Kidney (tissue), 14 donors: Measurements from ENCODE around the gene DLL4. TPM values are rescaled to one million over a fixed set of nuclear protein-coding genes. Genes with fewer than 3 reads are reported as not detected.

Source experiments
- DNase-seq, 5 donors: peaks; one replicate each; pipeline ENCODE4 v3.0.0-alpha.2; 2013 to 2020
- FAIRE-seq: peaks from 2 replicates; lab custom pipeline; 2012; peaks lifted over from hg19 to GRCh38; lab: Jason Lieb, UNC
- H3K27ac ChIP-seq, 2 donors: one replicate each; pipeline ENCODE4 v1.7.0; 2013; ENCODE audit warnings: low read depth in 2 of 2, low read length in 2 of 2, inconsistent platforms in 1 of 2
- H3K27me3 ChIP-seq: one replicate; pipeline ENCODE4 v1.7.1; 2013; ENCODE audit warnings: low read length, inconsistent platforms; ENCODE audit not compliant: control insufficient read depth, insufficient read depth
- H3K36me3 ChIP-seq, 3 donors: one replicate each; pipeline versions ENCODE4 v1.7.0 to v1.7.1; 2013; ENCODE audit warnings: low read length in 3 of 3, control low read depth in 1 of 3, inconsistent platforms in 1 of 3; ENCODE audit not compliant: insufficient read depth in 3 of 3, control insufficient read depth in 2 of 3
- H3K4me1 ChIP-seq, 3 donors: one replicate each; pipeline versions ENCODE4 v1.7.0 to v1.7.1; 2013; ENCODE audit warnings: low read length in 3 of 3, inconsistent platforms in 1 of 3, low read depth in 1 of 3; ENCODE audit not compliant: control insufficient read depth in 2 of 3, insufficient read depth in 2 of 3
- H3K4me3 ChIP-seq, 3 donors: one replicate each; pipeline versions ENCODE4 v1.7.0 to v1.8.1; 2013; ENCODE audit warnings: low read length in 3 of 3, control low read depth in 1 of 3, inconsistent platforms in 1 of 3
- H3K9ac ChIP-seq, 3 donors: one replicate each; pipeline versions ENCODE4 v1.7.0 to v1.7.1; 2013; ENCODE audit warnings: low read length in 3 of 3, control low read depth in 1 of 3, inconsistent platforms in 1 of 3
- H3K9me3 ChIP-seq, 3 donors: one replicate each; pipeline versions ENCODE4 v1.7.0 to v1.7.1; 2013; ENCODE audit warnings: low read length in 3 of 3, control low read depth in 1 of 3, inconsistent platforms in 1 of 3; ENCODE audit not compliant: control insufficient read depth in 2 of 3, insufficient read depth in 1 of 3
- CTCF ChIP-seq: IDR thresholded peaks from 3 replicates; pipeline ENCODE4 v1.5.1; 2012; ENCODE audit warnings: mild to moderate bottlenecking, moderate library complexity, borderline replicate concordance; ENCODE audit not compliant: insufficient read depth; ENCODE audit errors: extremely low read depth
- intact Hi-C: fragments of 100-400 bp; cut with DNase I; formaldehyde crosslinking; loops from one replicate; pipeline ENCODE4 v1.11.1; 2022
- polyA plus RNA-seq: library from polyadenylated mRNA; stranded (reverse); fragments of 350-450 nt; fragmentation: Illumina TruSeq; extraction: RNeasy Lipid Tissue Mini Kit (QIAGEN cat#74804); gene quantifications from one replicate; pipeline ENCODE4 v1.2.3, GENCODE V29; 2014; ENCODE audit warnings: low read depth, low replicate concordance; ENCODE audit not compliant: insufficient read depth
- total RNA-seq: library from RNA; stranded (reverse); fragmentation: NEBNext Ultra II Directional; extraction: Animal tissue kit (Norgen Biotek cat#: 25700); gene quantifications from one replicate; pipeline ENCODE4 v1.2.1, GENCODE V29; 2021
- donor health status: control.
- donor health status: control.
- donor health status: control.
- donor health status: control.
- donor health status: control.
- donor health status: DM: yes; HTN: yes; CAD: no.
- donor health status: Normal renal cell carcinoma (clear cell type).

Gene DLL4
- total and polyA plus RNA-seq, 2 donors from 2014 or later, result 5.8 to 9.4 TPM

DNA sequence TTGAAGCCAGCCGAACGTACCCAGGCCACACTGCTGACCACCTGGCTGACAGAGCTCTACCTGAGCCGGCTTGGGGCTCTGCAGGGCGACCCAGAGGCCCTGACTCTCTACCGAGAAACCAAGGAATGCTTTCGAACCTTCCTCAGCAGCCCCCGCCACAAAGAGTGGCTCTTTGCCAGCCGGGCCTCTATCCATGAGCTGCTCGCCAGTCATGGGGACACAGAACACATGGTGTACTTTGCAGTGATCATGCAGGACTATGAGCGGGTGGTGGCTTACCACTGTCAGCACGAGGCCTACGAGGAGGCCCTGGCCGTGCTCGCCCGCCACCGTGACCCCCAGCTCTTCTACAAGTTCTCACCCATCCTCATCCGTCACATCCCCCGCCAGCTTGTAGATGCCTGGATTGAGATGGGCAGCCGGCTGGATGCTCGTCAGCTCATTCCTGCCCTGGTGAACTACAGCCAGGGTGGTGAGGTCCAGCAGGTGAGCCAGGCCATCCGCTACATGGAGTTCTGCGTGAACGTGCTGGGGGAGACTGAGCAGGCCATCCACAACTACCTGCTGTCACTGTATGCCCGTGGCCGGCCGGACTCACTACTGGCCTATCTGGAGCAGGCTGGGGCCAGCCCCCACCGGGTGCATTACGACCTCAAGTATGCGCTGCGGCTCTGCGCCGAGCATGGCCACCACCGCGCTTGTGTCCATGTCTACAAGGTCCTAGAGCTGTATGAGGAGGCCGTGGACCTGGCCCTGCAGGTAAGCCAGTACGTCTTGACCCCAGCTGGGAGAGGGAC is 28.7 kb upstream of the DLL4 start:
- H3K4me3 ChIP-seq, result no peak overlapping the region
- FAIRE-seq (no peak), DNase-seq (peak in 1 of 5 donors; percentile 34)
- H3K36me3 ChIP-seq, result peaks cover 2 to 41% (median 35%) of the 10 kb centered on the region in 3 donors
- H3K4me1 ChIP-seq, result peaks cover 0 to 18% (median 10%) of the 10 kb centered on the region in 3 donors
- H3K9ac ChIP-seq, result no peak overlapping the region
- TF ChIP-seq CTCF, result no peak
- no peak overlapping the region for H3K27ac ChIP-seq
- H3K9me3 ChIP-seq, result no peaks in the 10 kb centered on the region
- no peaks in the 10 kb centered on the region for H3K27me3 ChIP-seq
- intact Hi-C loops, result loop anchor here (10.0 kb wide), 2 partner anchors 124 to 284 kb away; no protein-coding TSS in a partner anchor

DNA sequence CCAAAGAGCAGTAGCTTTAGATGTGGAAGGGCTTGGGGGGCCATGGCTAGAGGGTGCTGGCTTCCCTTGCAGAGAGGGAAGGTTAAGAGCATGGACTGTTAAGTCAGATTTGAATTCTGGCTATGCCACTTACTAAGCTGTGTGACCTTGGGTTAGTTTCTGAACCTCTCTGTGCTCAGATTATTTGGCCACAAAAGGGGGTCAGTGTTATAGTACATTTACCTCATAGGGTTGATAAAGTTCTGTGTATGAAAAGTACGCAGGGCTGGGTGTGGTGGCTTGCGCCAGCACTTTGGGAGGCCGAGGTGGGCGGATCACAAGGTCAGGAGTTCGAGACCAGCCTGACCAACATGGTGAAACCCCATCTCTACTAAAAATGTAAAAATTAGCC is 28.1 kb upstream of the DLL4 start:
- intact Hi-C loops, result loop anchor here (10.0 kb wide), 2 partner anchors 124 to 284 kb away; no protein-coding TSS in a partner anchor
- Histone ChIP-seq H3K4me3 (no peak overlapping the region), H3K36me3 (peaks cover 2 to 38% (median 33%) of the 10 kb centered on the region in 3 donors), H3K9ac (no peak overlapping the region), H3K9me3 (no peaks in the 10 kb centered on the region), H3K27ac (no peak overlapping the region), H3K4me1 (peaks cover 0 to 18% (median 9%) of the 10 kb centered on the region in 3 donors), H3K27me3 (no peaks in the 10 kb centered on the region)
- DNase-seq, result no peak
- FAIRE-seq, result no peak
- TF ChIP-seq CTCF, result no peak

DNA sequence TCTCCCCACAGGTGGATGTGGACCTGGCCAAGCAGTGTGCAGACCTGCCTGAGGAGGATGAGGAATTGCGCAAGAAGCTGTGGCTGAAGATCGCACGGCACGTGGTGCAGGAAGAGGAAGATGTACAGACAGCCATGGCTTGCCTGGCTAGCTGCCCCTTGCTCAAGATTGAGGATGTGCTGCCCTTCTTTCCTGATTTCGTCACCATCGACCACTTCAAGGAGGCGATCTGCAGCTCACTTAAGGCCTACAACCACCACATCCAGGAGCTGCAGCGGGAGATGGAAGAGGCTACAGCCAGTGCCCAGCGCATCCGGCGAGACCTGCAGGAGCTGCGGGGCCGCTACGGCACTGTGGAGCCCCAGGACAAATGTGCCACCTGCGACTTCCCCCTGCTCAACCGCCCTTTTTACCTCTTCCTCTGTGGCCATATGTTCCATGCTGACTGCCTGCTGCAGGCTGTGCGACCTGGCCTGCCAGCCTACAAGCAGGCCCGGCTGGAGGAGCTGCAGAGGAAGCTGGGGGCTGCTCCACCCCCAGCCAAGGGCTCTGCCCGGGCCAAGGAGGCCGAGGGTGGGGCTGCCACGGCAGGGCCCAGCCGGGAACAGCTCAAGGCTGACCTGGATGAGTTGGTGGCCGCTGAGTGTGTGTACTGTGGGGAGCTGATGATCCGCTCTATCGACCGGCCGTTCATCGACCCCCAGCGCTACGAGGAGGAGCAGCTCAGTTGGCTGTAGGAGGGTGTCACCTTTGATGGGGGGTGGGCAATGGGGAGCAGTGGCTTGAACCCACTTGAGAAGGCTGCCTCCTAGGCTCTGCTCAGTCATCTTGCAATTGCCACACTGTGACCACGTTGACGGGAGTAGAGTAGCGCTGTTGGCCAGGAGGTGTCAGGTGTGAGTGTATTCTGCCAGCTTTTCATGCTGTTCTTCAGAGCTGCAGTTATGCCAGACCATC is 26.3 kb upstream of the DLL4 start:
- intact Hi-C loops, result loop anchor here (10.0 kb wide), 2 partner anchors 122 to 282 kb away; no protein-coding TSS in a partner anchor
- FAIRE-seq (no peak), DNase-seq (peak in 2 of 5 donors; percentile 42 to 74)
- Histone ChIP-seq H3K9ac (no peak overlapping the region), H3K36me3 (peaks cover 0 to 37% (median 31%) of the 10 kb centered on the region in 3 donors), H3K4me1 (peaks cover 0 to 27% (median 10%) of the 10 kb centered on the region in 3 donors), H3K4me3 (no peak overlapping the region), H3K9me3 (no peaks in the 10 kb centered on the region), H3K27me3 (no peaks in the 10 kb centered on the region), H3K27ac (no peak overlapping the region)
- no peak for TF ChIP-seq CTCF
